Stimulated activated CD8-positive, alpha-beta memory T cell treated with anti-CD3 and anti-CD28 coated beads, Interleukin-15, amount 100 ng/mL, for 24 hours (primary cell): ENCODE data around the gene VPS13D.

Source experiments
- DNase-seq: peaks from one replicate; pipeline ENCODE4 v3.0.0-alpha.2; 2020; ENCODE audit warnings: low read depth

The VPS13D gene

DNA sequence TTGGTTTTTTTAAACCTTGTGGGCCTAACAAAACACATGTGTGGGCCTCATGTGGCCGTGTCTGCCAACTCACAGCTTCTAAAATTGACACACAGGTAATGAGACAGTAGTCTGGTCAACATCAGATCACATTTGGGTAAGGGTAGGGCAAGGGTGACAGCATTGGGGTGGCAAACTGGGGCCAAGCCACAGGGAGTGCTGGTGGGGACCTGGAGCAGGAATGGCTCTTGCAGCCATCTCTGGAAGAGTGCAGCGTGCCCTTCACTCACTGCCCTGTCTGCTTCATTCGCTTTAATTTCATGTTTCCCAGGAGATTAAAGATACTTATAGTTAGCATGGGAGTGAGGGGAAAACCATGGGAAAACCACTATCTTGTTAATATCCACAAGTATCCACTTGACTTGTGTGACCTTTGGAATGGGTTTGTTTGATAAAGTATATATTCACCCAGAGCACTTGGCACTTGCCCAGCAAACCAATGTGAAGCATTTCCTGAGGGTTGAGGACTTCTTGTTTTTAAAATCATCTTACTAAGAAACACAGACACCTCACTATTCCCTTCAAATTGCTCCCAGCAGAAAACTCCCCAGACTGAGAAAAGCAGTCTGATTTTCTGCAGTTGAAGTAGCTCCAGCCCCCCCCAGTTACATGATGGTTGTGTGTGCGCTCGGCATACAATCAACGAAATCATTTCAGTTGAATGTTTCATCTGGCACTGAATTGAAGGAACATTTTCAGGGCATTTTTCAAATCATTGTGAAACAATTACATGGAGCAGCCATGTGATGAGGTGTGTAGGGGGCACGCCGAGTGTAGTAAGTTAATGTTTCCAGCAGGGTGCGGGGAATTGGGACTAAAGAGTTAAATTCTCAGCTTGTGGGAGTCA lies 175.7 kb downstream of the VPS13D start:
- DNase-seq = no peak

DNA sequence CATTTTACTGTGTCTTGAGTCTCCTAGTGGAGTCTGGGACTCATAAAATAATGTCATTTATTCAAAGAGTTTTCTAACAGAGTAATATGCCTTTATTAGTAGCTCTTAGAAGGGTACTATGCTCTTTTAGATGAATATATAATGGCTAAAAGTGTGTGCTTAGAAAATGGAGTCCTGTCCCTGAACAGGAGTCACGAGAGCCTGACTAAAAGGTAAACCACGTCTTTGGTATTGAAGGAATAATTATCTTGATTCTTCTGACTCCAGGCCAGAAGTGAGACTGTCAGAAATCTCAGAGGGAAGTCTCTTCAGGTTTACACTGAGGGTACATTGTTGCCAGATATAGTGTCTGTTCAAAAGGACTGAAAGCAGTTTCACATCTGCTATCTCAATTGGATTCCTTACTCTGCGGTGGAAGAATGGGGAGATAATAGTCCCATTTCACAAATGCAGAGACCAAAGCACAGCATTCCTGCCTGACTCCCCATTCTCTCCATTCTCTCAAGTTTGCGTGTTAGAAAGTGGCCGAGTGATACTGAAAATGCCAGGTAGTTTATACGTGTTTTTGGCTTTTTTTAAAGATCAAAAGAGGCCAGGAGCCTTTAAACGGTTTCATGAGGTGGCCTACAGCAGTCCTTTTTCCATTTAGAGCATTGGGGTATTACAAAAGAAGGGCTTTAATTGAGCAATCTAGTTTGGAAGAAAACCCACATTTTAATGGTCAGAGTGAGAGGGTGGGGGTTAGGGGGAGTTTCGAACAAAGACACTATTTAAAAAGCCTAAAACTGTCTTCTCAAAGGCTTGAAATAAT lies 176.6 kb downstream of the VPS13D start:
- no peak for DNase-seq

DNA sequence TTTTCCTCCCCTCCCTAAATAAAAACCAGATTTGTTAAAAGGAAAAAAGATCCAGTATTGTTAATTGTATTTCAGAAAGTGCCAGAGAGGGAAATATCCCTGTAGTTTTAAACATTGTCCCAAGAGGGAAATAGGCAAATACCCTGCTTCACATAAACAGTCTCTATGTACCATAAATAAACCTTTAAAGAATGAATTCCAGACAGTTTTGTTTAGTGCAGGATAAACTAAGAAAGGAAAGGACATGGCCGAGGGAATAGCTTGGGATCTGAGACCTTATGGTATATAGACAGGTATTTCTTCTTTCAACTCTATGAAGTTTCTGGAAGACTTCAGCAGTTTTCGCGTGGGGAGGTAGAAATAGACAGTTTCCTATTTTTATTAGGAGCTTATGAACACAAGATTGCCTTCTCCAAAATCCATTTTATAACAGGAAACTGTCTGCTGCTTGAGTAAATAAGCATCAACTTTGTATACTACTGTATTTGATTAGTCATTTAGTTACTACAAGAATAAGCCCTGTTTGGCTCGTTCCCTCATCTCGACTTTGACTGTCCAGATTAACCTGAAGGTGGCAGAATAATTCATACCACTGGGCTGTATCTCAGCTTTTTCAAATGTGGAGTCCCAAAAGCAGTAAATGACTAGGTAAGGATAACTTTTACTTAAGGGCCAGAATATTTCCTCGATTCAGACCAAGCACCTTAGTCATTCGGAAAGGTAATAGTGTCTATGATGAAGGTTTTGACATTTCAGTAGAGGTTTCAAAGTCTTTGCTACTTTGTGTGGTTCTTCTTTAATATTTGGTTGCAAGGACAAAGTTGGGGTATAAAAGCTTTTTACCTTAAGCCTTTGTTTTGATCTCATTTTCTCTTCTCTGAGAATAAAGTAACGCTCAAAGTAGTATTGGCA lies 177.5 kb downstream of the VPS13D start:
- DNase-seq = no peak

DNA sequence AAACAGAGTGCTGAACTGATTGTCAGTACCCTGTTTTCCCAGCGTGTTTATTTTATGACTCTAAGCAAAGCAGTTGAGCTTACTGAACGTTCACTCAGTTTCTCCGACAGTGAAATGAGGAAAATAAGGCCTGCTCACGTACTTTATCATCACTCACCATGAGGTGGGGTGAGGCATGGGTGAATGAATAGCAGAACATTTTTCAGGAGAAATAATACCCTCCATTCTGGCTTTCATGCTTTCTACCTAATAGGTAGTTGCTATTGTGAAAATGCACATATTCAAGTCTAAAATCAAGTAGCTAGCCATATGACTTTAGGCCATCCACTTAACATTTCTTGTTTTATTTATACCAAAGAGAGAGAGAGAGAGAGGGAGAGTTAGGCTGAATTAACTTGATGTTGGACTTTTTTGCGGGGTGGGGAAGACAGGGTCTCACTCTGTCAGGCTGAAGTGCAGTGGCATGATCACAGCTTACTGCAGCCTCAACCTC lies 178.2 kb downstream of the VPS13D start:
- DNase-seq = no peak

DNA sequence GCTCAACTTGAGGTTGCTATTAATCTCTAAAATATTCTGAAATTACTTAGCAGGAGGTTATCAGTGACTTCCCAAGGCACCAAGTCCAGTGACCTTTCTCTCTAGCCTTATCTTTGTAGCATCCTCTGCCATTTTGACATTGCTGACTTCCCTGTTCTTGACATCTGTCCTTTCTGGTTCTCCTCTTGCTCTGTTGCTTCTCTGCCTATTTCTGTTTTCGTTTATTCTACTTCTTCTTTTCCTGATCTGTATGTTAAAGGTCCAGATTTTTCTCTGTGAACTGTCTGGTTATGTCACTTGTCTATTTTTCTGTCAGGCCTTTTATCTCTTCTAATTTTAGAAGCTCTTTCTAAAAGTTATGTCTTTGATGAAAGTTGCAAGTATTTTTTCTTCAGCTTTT lies 178.8 kb downstream of the VPS13D start:
- DNase-seq = no peak

DNA sequence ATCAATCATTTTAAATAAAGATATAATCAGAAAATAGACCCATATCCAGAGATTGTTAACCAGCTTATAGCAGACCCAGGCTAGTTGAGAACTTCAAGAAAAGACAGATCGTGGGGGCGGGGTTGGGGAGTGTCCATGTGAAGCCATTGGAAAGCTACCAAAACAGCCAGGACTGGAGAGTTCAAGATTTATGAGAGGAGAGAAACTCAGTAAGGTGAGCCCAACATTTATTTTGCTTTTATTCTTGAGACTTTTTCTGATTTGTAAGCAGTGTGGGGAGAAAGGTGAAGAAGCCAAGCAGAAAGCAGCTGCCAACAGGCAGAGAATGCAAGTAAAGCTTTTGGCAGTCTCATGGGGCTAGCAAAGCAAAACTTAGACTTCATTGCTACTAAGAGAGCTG lies 179.9 kb downstream of the VPS13D start:
- DNase-seq = no peak

DNA sequence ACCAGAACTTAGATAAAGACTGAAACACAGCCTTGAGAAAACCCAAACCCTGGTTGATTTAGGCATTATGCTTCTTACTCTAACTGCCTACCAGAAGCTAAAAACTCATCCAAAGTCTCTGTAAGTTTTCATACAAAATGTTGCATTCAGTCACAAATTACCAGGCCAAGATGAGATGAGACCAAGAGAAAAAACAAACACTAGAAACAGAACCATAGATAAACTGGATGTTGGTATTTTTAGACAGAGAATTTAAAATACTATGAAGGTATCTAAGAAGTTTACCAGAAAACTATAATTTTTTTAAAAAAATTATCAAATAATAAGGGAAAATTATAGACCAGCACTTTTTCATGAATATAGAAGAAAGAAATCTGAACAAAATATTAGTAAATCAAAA lies 180.5 kb downstream of the VPS13D start:
- DNase-seq = no peak

DNA sequence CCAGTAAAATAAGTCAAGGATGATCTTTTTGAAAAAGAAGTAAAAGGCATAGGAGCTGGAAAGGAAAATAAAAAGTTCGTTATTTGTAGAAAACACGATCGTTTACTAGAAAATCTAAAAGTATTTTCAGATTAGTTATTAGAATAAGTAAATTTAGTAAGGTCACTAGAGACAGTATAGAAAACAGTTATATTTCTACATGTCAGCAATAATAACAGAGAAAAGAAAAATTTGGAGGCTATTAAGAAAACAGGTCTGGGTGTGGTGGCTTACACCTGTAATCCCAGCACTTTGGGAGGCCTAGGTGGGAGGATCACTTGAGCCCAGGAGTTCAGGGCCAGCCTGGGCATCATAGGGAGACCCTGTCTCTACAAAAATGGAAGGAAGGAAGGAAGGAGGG lies 181.3 kb downstream of the VPS13D start:
- DNase-seq = no peak

DNA sequence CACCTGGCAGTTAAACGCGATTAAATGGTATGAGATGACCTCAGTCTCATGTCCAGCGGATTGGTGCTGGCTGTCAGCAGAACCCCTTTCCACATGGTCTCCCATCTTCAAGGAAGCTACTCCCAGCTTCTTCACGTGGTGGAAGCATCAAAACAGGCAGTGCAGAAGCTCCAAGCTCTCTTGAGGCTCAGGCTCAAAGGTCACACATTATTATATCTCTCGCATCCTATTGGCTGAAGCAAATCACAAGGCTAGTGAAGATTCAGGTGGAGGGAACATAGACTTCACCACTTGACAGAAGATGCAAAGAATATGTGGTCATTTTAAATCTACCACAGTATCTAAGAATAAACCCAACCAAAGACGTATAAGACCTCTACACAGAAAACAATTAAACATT lies 181.9 kb downstream of the VPS13D start:
- DNase-seq = no peak

DNA sequence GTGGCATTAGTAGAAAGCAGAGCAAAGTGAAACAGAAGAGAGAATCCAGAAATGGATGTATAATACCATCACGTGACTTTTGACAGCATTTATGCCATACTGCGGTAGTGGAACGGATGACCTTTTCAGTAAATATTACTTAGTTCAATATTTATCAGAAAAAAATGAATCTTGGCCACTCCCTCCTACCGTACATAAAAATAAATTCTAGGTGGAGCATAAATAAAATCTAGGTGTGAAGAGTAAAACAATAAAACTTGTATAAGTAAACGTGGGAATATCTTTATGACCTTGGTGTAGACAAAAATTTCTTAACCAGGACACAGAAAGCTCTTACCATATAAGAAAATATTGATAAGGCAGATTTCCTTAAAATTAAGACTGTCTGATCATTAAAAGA lies 182.6 kb downstream of the VPS13D start:
- DNase-seq = no peak

DNA sequence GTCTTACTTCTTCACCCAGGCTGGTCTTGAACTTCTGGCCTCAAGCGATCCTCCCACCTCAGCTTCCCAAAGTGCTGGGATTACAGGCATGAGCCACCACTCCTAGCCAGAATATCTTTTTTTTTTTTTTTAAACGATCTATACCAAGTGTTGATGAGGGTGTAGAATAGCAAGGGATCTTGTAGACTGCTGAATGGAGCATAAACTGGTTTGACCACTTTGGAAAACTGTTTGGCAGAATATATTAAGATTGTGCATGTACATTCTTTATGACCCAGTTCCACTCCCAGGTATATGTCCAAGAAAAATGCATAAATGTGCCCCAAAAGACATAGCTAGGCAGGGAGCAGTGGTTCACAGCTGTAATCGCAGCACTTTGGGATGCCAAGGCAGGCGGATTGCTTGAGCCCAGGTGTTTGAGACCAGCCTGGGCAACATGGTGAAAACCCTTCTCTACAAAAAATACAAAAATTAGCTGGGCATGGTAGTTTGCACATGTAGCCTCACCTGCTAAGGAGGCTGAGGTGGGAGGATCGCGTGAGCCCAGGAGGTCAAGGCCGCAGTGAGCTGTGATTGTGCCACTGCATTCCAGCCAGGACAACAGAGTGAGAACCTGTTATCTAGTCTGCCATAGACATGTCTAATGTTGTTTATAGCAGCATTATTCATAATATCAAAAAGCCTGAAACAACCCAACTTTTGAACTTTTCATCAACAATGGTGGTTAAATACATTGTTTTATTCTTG lies 184.0 kb downstream of the VPS13D start:
- no peak for DNase-seq

DNA sequence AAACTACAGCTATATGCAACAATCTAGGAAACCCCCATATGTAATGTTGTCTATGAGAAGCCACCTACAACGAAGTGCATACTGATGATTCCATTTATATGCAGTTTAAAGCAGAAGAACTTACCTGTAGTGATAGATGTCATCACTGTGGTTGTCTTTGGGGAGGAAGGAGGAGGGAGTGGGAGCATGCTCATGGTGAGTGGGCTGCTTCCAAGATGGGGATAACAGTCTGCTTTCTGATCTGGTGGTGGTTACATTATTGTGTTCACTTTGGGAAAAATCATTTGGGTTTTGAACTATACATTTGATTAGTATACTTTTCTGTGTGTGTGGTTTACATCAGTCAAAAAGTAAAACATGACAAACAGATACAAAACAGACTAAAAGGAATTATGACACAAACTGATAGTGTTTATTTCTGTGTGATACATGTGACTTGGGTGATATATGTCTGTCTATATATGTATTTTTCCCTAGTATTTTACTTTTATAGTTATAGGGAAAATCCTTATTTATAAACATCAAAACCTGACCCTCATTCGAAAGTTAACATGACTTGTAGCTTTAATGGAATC lies 184.7 kb downstream of the VPS13D start:
- no peak for DNase-seq

DNA sequence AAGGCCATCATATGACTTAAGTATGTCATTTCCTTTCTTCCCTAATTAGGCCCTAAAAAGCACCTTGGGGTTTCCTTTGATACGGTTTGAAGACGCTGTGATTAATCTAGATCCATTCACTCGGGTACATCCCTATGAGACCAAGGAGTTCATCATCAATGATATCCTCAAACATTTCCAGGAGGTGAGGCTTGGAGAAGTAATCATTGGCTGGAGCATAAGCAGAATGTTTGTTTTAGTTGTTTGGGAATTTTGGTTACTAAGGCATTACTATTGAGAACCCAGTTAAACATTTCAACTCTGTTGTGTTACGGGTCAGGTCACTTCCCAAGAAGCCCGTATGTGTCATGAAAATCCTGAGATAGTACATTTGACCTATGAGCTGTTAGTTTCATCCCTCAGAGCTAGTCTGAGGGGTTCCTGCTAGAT lies 185.2 kb downstream of the VPS13D start:
- no peak for DNase-seq

DNA sequence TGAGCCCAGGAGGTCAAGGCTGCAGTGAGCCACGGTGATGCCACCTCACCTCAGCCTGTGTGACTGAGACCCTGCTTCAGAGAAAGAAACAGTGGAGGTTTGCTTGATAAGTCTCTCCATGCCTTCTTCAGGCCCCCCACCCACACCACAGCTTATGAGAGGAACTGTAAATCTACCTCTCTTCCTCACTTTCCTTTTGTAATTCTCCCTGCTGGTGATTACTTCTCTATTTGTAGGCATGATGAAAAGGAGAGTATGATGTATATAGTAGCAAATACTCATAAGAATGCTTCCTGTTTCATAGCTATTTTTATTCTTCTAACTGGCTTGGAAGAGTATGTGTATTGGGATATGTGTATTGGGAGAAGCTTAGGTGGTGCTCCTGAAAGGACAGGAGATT lies 186.3 kb downstream of the VPS13D start:
- no peak for DNase-seq

DNA sequence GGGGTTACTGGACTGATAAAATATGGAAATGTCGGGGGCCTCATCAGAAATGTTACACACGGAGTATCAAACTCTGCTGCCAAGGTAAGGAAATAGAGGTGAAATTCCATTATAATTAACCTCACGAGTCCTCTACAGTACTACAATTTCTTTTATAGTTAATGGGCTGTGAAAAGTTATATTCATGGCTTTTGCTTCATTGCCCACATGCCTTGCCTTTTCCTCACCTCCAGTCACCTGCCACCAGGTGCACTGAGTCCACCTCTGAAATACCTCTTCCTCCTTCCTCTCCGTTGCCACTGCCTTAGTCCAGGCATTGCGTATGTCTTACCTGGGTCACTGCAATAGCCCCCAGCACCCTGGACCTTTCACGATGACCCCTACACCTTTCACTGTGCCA lies 186.9 kb downstream of the VPS13D start:
- DNase-seq = no peak

DNA sequence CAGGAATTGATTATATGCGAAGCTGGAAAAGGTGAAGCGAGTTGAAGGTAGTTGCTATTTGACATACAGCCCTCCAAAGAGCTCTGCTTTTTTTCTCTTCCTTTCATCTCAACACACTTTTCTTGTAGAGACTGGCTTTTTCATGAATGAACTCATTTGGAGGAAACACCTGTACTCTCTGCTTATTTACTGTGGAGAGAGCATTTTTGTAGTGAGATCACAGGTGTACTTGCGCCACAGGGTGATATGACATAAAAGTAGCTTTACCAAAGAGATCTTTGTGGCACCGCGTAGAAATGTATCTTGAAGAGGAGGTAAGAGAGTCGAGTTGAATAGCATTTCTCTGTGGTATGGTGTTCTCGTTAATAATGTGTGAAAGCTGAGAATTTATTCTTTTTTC lies 187.6 kb downstream of the VPS13D start:
- DNase-seq = no peak

DNA sequence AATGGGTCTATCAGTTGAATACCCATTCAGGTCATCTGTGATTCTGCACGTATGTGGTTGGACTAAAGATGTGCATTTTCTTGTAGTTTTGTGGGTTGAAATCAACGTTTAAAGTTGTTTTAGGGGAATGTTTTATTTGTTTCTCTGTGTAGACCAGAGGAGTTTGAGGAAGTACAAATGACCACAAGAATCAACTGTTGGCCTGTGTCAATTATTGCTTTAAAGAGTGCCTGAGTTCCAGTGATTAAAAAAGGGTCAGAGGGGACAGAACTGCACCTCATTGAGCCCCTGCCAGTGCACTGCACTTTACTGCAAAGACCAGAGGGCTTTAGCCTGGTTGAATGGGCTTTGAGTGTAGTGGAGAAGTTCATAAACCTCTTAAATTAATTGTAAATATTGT lies 190.3 kb downstream of the VPS13D start:
- DNase-seq = no peak

DNA sequence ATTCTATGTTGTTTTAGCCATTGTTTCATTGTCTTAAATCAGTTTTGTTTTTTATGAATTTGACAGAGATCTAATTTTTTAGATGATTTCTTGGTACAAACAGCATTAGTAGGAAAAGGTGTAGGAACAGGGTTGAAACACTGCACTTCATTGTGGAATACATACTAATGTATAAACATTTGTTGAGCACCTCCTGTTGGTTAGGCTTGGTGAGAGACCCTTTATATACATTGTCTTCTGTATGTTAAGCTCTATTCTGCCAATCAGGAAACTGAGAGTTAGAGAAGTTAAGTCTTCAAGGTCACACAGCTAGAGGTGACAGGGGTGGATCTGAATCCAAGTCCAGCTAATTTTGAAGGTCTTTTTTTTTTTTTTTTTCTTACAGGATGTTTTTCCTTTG lies 192.7 kb downstream of the VPS13D start:
- DNase-seq = no peak

DNA sequence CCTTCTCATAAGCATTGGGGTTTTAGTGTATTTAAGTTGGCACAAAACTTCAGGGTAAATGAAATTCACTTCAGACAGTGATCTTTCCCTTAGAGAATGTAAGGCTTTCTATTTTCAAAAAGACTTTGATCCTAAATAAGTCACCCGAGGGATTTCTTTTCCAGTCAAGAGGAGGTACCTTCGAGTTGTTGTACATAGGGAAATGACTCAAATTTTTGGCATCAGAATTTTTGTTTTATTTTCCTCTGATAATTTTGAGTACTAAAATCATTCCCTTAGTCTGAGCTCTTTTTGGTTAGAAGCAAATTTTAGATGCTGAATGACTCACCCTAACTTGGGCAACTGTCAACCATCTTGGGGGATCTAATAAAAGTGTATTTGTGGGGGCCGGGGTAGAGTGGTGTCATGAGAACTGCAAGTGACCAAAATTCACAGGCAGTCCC lies 194.3 kb downstream of the VPS13D start:
- no peak for DNase-seq

DNA sequence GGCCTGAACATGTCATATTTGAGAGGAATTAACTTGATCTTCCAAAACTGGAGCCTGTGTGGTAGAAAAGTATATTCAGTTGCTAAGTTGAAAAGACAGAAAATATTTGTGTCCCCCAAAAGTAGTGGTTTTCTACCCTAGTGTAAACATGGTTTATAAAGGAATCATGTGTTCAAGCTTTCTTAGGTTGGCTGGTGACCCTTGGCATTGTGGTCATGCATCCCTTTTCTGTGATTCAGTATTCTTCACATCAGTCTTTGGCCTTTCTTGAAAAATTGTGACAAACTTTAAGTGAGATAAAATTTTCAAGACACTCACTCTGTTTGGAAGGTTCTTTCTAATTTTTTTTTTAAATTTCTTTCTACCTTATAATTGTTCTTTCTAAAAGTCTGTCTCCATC lies 195.0 kb downstream of the VPS13D start:
- no peak for DNase-seq

DNA sequence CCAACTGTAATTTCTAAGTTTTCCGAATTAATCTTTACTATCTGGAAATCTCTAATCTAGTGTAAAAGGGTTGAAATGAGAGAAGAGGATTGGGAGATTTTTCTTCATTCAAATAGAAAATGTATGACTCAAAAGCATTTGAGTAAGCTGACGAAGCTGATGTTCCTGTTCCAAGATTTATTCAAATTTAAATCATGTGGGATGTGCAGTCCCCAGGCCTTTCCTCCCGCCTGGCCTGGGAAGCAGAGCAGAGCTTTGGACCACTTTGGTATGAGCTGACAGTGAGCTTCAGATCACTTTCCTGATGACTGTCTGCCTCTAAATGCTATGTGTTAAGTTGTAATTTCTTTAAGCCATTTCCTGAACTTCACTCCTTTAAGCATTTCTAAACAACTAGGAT lies 196.2 kb downstream of the VPS13D start:
- DNase-seq = no peak
